ENCODE data around the gene NSUN2.
"Not testable (repeated sequence)": the region's sequence is repeated elsewhere in the genome, so short reads cannot be mapped to it uniquely, and the experiment has no call there.

Gene NSUN2

GRCh38 chr5:6581559-6582426 is 51.1 kb downstream of the NSUN2 start:
- DNase-seq, result no peak

- DNase-seq, result no peak
Observed at GRCh38 chr5:6581090-6581489, 51.8 kb downstream of the NSUN2 start.

GRCh38 chr5:6579535-6579934 is 53.3 kb downstream of the NSUN2 start:
- no peak for DNase-seq

GRCh38 chr5:6578676-6579343 is 54.0 kb downstream of the NSUN2 start:
- no peak for DNase-seq

- DNase-seq, result no peak
Observed at GRCh38 chr5:6576861-6577501, 55.9 kb downstream of the NSUN2 start.

- DNase-seq, result no peak
Observed at GRCh38 chr5:6574537-6575245, 58.2 kb downstream of the NSUN2 start.

GRCh38 chr5:6574111-6574510 is 58.7 kb downstream of the NSUN2 start:
- DNase-seq, result no peak

- DNase-seq, result no peak
Observed at GRCh38 chr5:6573651-6574101, 59.2 kb downstream of the NSUN2 start.

- no peak for DNase-seq
Observed at GRCh38 chr5:6572825-6573380, 59.9 kb downstream of the NSUN2 start.

- DNase-seq, result no peak
Observed at GRCh38 chr5:6572086-6572824, 60.6 kb downstream of the NSUN2 start.

GRCh38 chr5:6571607-6572006 is 61.2 kb downstream of the NSUN2 start:
- not testable (repeated sequence) for DNase-seq

GRCh38 chr5:6570530-6570929 is 62.3 kb downstream of the NSUN2 start:
- no peak for DNase-seq

- DNase-seq, result no peak
Observed at GRCh38 chr5:6568889-6569288, 64.0 kb downstream of the NSUN2 start.

- DNase-seq, result no peak
Observed at GRCh38 chr5:6568383-6568782, 64.5 kb downstream of the NSUN2 start.

- DNase-seq, result no peak
Observed at GRCh38 chr5:6567835-6568234, 65.0 kb downstream of the NSUN2 start.

GRCh38 chr5:6567068-6567467 is 65.8 kb downstream of the NSUN2 start:
- no peak for DNase-seq

- no peak for DNase-seq
Observed at GRCh38 chr5:6565492-6565891, 67.4 kb downstream of the NSUN2 start.

GRCh38 chr5:6557807-6558575 is 74.9 kb downstream of the NSUN2 start:
- DNase-seq, result no peak

GRCh38 chr5:6556802-6557102 is 76.1 kb downstream of the NSUN2 start:
- DNase-seq, result no peak

- DNase-seq, result no peak
Observed at GRCh38 chr5:6556089-6556801, 76.6 kb downstream of the NSUN2 start.

GRCh38 chr5:6554812-6555211 is 78.0 kb downstream of the NSUN2 start:
- DNase-seq, result no peak

All from CD4-positive, alpha-beta T cell treated with Interleukin-6 for 4 hours (primary cell).